Measurements from ENCODE around the gene ST3GAL3. TPM values are rescaled to one million over a fixed set of nuclear protein-coding genes. Genes with fewer than 3 reads are reported as not detected.

Gene ST3GAL3
- total RNA-seq, 1 experiment from 2014 or later = 19.3 TPM

- BruUV-seq (replicated peaks) = no TSS peak
- H3K4me1 ChIP-seq (replicated peaks; ENCODE audit: insufficient read depth) = peaks cover 36% of the 10 kb centered on the region
- no peaks in the 10 kb centered on the region for H4K20me1 ChIP-seq (ENCODE audit: insufficient read depth)
- no peak overlapping the region for H3K27ac ChIP-seq
- ChIA-PET CTCF (no interaction called here), POLR2A (ENCODE audit: unreplicated experiment) (no interaction called here)
- no peaks in the 10 kb centered on the region for H3K9me3 ChIP-seq (ENCODE audit: insufficient read depth, low read depth)
- H3K4me3 ChIP-seq = no peak overlapping the region
- no peak overlapping the region for H2AFZ ChIP-seq
- no peaks in the 10 kb centered on the region for H3K36me3 ChIP-seq (ENCODE audit: low read depth)
- no peak overlapping the region for H3K4me2 ChIP-seq
- no peaks in the 10 kb centered on the region for H3K9me2 ChIP-seq (ENCODE audit: insufficient read depth)
- H3F3A ChIP-seq (ENCODE audit: insufficient read depth, low read depth) = peaks cover 36% of the 10 kb centered on the region
- no peak for DNase-seq
- no peaks in the 10 kb centered on the region for H3K27me3 ChIP-seq (ENCODE audit: insufficient read depth, low read depth)
- TF ChIP-seq EZH2 (IDR thresholded peaks at IDR 0.05; ENCODE audit: low read depth) (no peak), CTCF (conservative IDR thresholded peaks at IDR 0.05) (no peak)
- intact Hi-C loops (cut with micrococcal nuclease; ENCODE audit: unreplicated experiment) = loop anchor here (10.0 kb wide), 1 partner anchor 184 kb away; the partner anchor contains the start of gene SLC6A9
- H3K79me2 ChIP-seq (ENCODE audit: low read depth) = no peaks in the 10 kb centered on the region
Measured at GRCh38 chr1:43850591-43851233, 143.4 kb downstream of the ST3GAL3 start.

- TF ChIP-seq EZH2 (IDR thresholded peaks at IDR 0.05; ENCODE audit: low read depth) (no peak), CTCF (conservative IDR thresholded peaks at IDR 0.05) (no peak)
- Histone ChIP-seq H3K4me3 (no peak overlapping the region), H3K4me2 (no peak overlapping the region), H3K4me1 (replicated peaks; ENCODE audit: insufficient read depth) (peaks cover 36% of the 10 kb centered on the region), H2AFZ (no peak overlapping the region), H3K9me2 (ENCODE audit: insufficient read depth) (no peaks in the 10 kb centered on the region), H4K20me1 (ENCODE audit: insufficient read depth) (no peaks in the 10 kb centered on the region), H3K79me2 (ENCODE audit: low read depth) (no peaks in the 10 kb centered on the region), H3K27ac (no peak overlapping the region), H3K27me3 (ENCODE audit: insufficient read depth, low read depth) (no peaks in the 10 kb centered on the region), H3K36me3 (ENCODE audit: low read depth) (no peaks in the 10 kb centered on the region), H3K9me3 (ENCODE audit: insufficient read depth, low read depth) (no peaks in the 10 kb centered on the region), H3F3A (ENCODE audit: insufficient read depth, low read depth) (peaks cover 37% of the 10 kb centered on the region)
- ChIA-PET CTCF (interaction anchor here (2.1 kb wide), 1 partner anchor 88 kb away, joined by 6 read pairs; no protein-coding TSS in a partner anchor), POLR2A (ENCODE audit: unreplicated experiment) (no interaction called here)
- intact Hi-C loops (cut with micrococcal nuclease; ENCODE audit: unreplicated experiment) = loop anchor here (10.0 kb wide), 1 partner anchor 183 kb away; the partner anchor contains the start of gene SLC6A9
- no peak for DNase-seq
- no TSS peak for BruUV-seq (replicated peaks)
Measured at GRCh38 chr1:43851561-43852338, 144.4 kb downstream of the ST3GAL3 start.

GRCh38 chr1:43853161-43853921, 146.0 kb downstream of the ST3GAL3 start:
- H3F3A ChIP-seq (ENCODE audit: insufficient read depth, low read depth) = peaks cover 37% of the 10 kb centered on the region
- H3K9me3 ChIP-seq (ENCODE audit: insufficient read depth, low read depth) = no peaks in the 10 kb centered on the region
- peak overlapping the region; percentile 37 for H3K4me2 ChIP-seq
- H3K36me3 ChIP-seq (ENCODE audit: low read depth) = no peaks in the 10 kb centered on the region
- no TSS peak for BruUV-seq (replicated peaks)
- intact Hi-C loops (cut with micrococcal nuclease; ENCODE audit: unreplicated experiment) = loop anchor here (1.0 to 10.0 kb wide), 3 partner anchors 19 to 181 kb away; partner anchors contain the start of gene SLC6A9
- TF ChIP-seq CTCF (conservative IDR thresholded peaks at IDR 0.05) = no peak
- TF ChIP-seq EZH2 (IDR thresholded peaks at IDR 0.05; ENCODE audit: low read depth) = no peak
- ChIA-PET CTCF (interaction anchor here (1.3 to 2.1 kb wide), 3 partner anchors 81 to 90 kb away, joined by 5 to 8 read pairs (median 6); no protein-coding TSS in a partner anchor), POLR2A (ENCODE audit: unreplicated experiment) (interaction anchor here (0.6 to 1.4 kb wide), 6 partner anchors 14 to 81 kb away, joined by 3 to 8 read pairs (median 4); no protein-coding TSS in a partner anchor)
- peak; percentile 79 to 83 for DNase-seq
- H4K20me1 ChIP-seq (ENCODE audit: insufficient read depth) = no peaks in the 10 kb centered on the region
- H3K27ac ChIP-seq = peak overlapping the region; percentile 54
- no peak overlapping the region for H2AFZ ChIP-seq
- H3K4me1 ChIP-seq (replicated peaks; ENCODE audit: insufficient read depth) = peaks cover 31% of the 10 kb centered on the region
- no peak overlapping the region for H3K4me3 ChIP-seq
- H3K9me2 ChIP-seq (ENCODE audit: insufficient read depth) = no peaks in the 10 kb centered on the region
- H3K27me3 ChIP-seq (ENCODE audit: insufficient read depth, low read depth) = no peaks in the 10 kb centered on the region
- H3K79me2 ChIP-seq (ENCODE audit: low read depth) = no peaks in the 10 kb centered on the region

Data from PC-9 (cell line).